ENCODE results near the gene PTF1A. TPM values are rescaled to one million over a fixed set of nuclear protein-coding genes. Genes with fewer than 3 reads are reported as not detected.

Gene PTF1A
- total RNA-seq, 1 donor = not detected

DNA sequence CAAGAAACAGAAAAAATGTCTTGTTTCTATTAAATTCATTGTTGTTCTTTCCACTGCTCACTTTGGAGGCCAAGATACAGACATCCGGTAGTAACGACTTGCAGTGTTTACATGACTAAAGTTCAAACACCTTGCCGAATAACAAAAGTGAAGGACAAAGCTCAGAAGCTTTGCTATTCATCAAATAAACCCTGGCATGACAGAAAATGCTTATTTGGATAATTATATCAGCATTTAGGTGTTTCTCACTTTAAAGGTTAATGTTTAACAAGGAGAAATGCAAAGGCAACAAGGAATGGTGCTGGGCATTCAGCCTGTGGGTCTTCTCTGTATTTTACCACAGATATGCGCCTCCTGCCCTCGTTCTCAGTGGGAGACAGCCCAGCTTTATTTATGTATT is 5.4 kb upstream of the PTF1A start:
- no peak for DNase-seq (ENCODE audit: low read depth in 2 of 3, low spot score in 2 of 3)

DNA sequence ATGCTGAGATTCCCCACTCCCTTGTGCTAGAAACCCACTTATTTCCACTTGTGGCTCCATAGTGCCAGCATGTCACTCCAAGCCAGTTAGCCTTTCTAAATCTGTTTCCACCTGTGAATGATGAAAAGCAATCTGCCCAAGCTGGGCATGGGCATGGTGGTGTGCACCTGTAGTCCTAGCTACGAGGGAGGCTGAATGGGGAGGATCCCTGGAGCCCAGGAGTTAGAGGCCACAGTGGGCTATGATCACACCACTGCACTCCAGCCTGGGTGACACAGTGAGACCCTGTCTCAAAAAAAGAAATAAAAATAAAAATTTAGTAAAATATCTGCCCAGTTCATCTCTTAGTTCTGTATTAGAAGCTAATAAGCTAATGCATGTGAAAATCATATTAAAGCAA is 5.0 kb upstream of the PTF1A start:
- DNase-seq (ENCODE audit: low read depth in 2 of 3, low spot score in 2 of 3) = no peak

DNA sequence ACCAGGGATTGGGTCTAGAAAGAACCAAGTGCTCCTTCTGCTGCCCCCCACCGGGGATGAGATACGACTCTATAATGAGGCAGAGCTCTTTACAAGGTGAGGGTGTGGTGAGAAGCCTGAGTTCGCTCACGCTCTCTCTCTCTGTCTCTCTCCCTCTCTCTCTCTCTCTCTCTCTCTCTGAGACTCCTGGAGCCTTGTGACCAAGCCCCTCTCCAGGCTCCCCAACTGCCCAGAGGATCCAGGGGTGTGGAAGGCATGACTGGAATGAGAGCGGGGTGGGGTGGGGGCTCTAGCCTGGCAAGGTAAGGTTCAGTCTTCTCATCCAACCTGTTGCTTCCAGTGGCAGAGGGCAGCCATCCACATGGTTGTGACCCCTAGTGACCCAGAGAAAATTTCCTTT is 3.1 kb upstream of the PTF1A start:
- no peak for DNase-seq (ENCODE audit: low read depth in 2 of 3, low spot score in 2 of 3)

DNA sequence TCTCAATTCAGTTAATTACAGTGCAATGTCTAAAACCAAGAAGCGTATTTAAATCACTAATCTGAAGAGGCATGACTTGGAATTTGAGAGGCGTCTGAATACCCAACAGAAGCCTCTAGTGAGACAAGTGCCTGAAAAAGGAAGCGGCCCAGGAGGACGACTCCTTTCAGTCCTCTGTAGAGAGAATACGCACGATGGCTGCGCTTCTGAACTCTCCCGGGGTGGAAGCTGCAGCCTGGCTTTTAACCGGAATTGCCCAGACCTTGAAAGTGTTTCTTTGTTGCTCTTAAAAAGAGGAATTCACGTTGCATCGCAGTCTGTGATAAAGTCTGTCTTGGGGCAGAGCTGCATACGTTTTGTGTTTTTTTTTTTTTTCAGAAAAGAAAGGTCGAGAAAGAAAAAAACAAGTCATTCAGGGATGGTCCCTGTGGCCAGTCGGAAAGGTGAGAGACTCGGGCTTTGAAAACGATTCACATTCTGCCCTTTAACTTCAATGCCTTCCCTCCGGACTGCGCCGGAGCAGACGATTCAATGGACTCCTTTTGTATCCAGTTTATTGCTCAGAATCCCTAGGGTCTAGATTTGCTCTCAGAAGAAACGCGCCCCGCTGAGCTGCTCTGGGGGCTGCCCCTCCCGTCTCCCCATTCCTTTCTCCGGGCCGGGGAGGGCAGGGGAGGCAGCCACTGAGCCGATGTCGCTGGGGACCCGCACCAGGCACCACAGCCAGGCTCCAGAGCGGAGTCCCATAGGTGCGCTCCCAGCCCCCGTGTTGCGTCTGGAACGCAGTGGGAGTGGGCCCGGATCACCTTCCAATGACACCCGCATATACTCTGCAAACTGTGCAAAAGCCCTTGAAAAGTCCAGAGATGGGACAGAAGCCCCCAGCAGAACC is 994 bp upstream of the PTF1A start:
- DNase-seq (ENCODE audit: low read depth in 2 of 3, low spot score in 2 of 3) = no peak

DNA sequence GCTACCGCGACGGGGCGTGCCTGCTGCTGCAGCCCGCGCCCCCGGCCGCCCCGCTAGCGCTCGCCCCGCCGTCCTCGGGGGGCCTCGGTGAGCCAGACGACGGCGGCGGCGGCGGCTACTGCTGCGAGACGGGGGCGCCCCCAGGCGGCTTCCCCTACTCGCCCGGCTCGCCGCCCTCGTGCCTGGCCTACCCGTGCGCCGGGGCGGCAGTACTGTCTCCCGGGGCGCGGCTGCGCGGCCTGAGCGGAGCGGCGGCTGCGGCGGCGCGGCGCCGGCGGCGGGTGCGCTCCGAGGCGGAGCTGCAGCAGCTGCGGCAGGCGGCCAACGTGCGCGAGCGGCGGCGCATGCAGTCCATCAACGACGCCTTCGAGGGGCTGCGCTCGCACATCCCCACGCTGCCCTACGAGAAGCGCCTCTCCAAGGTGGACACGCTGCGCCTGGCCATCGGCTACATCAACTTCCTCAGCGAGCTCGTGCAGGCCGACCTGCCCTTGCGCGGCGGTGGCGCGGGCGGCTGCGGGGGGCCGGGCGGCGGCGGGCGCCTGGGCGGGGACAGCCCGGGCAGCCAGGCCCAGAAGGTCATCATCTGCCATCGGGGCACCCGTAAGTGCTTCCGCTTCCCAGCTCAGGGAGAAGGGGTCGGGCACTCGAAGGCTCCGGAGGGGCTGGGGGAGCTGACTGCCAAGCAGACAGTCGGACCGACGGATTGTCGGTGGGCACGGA is 761 bp downstream of the PTF1A start:
- peak in 1 of 3 donors; percentile 21 for DNase-seq (ENCODE audit: low read depth in 2 of 3, low spot score in 2 of 3)

DNA sequence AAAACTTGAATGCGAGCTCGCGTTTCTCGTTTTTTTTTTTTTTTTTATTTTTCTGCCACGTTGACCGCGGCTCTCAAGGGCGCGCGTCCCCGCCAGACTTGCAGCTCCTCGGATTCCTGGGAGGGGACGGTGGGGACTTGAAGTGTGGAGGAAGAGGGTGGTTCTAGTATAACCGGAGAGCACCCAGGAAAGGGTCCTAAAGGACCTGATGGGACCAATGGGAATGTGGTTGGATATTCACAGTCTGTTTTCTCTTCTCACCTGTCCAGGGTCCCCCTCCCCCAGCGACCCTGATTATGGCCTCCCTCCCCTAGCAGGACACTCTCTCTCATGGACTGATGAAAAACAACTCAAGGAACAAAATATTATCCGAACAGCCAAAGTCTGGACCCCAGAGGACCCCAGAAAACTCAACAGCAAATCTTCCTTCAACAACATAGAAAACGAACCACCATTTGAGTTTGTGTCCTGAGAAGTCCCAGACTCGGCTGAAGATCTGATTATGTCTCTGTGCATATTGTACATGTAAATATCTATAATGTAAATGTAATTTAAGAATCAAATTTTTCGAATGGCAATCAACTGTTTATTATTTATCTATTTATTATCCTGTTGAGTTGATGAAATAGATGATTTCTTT is 1.4 kb downstream of the PTF1A start:
- DNase-seq (ENCODE audit: low read depth in 2 of 3, low spot score in 2 of 3) = no peak

DNA sequence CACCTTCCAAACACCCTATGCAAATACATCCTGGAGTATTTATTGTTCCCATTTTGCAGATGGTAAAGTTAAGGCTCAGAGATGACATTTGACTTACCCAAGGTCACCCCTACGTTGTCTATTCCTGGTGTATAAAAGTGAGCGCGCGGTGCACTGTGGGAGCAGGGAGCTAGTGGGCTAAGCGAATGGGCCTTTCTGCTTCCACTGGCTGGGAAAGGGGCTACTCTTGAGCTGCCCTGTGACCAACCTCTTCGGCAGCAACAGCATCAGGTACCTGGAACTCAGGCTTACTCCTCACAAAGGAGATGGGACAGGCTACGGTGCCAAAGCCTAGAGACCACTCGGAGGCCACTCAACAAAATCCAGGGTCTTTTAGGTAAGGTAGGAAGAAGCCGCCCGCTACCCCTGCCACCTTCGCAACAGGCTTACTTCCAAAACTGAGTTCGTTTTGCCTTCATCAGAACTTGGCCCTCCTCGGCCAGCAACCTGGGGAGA is 2.4 kb downstream of the PTF1A start:
- DNase-seq (ENCODE audit: low read depth in 2 of 3, low spot score in 2 of 3) = no peak

DNA sequence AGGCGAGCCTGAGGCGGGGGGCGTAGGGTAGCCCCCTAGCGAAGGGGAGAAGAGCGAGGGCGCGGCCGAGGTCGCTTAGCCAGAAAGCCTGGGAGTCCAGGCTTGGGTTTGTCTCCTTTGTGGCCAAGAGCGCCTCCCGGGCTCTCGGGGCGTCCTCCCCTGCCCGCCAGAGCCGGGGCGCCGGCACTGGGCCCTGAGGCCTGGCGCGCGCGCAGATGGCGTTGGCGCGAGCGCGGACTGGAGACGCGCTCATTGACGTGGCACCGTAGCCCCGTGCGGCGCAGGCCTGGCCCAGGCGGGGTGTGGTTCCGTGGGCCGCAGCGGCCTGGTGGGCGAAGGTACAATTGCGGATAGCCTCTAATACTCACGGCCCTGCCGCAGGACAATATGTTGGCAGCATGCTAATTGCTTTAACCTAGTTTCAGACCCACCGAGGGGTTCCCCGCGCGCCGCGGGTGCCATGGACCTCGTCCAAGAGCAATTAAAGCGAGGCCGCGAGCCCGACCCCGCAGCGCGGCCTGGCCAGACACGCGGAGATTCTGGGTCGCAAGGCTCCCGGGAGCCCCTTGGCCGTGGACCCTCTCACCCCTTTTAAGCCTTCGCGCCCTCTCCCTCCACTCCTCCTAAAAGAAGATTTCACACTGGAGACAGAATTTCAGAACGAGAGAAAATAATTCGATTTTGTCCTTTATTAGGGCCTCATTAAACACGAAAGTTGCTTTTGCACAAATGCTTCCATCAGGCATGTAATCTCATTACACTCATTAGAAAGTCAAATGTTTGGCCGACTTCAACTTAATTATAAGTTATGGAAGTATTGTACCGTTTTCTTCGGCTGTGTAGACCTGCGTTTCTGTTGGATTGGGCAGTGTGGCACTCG is 3.1 kb downstream of the PTF1A start:
- DNase-seq (ENCODE audit: low read depth in 2 of 3, low spot score in 2 of 3) = no peak

DNA sequence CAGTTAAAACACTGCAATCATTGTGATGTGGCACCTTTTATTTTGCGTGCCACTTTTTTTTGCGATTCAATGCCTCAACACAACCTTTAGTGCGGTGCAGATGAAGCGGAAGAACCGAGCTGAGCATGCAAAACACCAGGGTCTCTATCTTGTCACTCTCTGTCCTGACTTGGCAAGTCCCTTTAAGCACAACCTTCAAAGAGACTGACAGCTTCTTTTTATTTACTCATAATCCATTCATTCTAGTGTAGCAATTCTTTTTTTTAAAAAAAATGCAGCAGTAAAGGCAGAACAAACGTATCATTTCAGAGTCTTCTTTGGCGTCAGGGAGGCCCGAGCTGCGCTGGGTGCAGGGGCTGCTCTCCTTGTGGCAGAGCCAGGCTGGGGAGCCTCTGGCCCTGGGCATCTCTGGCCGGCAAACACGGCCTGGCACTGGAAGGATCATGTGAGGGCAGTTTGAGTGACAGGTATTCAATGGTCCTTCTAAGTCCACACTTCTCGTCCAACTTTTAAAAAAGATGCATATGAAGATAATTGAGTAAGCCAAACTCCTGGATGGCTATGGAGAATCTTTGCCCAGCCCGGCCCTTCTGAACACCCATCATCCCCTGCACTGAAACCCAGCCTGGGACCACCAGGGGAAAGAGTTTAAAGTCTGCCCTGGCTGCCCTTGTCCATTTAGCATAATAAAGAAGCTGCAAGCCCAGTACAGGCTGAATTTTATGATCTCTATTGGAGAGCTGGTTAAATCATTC is 3.9 kb downstream of the PTF1A start:
- DNase-seq (ENCODE audit: low read depth in 2 of 3, low spot score in 2 of 3) = no peak

DNA sequence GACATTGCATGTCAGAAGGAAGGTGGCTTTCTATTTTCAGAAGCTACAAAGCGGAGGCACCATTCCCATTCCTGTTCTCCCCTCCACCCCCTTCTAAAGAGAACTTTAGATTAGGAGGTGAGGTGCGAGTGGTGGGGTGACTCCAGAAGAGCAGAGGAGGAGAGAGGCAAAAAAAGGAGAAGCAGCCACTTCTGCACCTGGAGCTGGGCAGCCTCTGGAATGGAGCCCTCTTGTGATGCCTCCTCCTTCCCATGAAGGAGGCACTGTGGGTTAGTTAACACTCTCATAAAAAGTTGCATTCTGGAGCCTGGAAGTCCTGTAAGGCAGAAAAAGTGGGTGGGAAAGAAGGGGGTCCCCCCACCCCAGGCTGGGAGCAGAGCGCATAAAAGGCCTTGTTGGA is 4.8 kb downstream of the PTF1A start:
- no peak for DNase-seq (ENCODE audit: low read depth in 2 of 3, low spot score in 2 of 3)

DNA sequence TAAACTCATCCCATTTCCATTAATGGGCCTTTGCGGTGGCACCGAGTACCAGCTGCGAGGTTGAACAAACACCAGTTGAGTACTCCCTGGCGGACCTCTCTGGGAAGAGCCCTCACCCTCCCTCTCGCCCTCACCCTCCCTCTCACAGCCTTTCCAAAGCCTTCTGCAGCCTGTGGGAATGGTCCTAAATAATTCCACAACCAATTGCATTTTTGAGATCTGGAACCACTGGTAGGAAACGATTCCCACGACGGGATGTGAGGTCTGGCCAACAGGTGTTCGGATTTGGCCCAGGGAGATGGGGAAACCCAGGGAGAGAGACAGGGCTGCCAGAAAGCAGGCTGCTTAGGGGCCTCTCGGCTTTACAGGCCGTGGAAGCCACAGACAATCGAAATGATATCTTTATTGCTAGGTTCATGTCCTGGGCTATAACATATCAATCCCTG is 5.3 kb downstream of the PTF1A start:
- DNase-seq (ENCODE audit: low read depth in 2 of 3, low spot score in 2 of 3) = no peak

DNA sequence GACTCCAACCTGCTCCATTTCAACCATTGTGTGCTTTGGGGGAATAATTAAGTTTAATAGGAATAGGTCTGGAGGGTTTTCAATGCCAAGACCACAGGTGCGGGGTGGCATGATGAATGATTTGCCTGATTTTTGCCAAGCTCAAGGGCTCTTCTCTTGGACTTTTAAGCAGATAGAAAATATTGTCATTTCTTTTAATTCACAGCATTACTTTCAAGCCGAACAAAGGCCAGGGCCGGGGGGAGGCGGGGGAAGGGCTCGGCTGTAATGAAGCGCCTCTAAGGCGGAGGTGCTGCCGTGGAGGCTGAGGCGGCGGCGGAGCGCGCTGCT is 6.5 kb downstream of the PTF1A start:
- no peak for DNase-seq (ENCODE audit: low read depth in 2 of 3, low spot score in 2 of 3)

DNA sequence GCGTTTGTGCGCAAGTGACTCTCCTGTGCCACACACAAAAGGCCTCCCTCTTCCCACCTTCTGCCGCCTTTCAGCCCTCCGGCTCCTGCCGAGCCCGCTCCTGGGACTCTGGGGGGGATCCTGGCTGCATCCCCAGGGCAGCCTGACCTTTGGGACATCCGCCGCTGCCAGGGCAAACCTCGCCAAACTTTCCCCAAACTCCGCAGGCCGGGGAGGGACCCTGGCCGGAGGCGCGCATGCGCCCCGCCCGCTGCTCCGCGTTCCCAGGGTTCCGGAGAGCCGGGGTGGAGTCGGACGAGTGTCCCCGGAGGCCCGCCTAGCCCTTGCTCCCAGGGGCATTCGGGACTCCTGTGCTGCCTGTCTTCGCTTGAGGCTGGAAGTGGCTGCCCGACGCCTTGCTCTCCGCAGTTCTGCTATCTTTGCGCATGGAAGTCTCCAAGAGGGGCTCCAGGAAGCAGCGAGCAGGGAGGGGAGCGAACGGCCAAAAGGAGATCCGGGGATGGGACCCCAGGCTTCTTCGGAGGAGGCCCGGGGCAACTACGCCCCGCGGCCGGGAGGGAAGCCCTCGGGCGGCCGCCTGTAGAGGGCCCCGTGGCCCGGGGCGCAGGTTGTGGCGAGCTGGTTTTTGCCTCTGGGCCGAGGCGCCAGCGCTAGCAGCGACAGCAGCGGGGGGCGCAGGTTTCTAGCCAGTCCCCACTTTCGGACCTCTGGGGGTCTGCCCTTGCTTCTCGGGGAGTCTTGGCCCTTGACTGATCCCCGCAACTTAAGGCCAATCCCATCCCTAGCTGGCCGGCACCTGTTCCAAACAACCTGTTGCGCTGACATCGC is 7.0 kb downstream of the PTF1A start:
- DNase-seq (ENCODE audit: low read depth in 2 of 3, low spot score in 2 of 3) = no peak

DNA sequence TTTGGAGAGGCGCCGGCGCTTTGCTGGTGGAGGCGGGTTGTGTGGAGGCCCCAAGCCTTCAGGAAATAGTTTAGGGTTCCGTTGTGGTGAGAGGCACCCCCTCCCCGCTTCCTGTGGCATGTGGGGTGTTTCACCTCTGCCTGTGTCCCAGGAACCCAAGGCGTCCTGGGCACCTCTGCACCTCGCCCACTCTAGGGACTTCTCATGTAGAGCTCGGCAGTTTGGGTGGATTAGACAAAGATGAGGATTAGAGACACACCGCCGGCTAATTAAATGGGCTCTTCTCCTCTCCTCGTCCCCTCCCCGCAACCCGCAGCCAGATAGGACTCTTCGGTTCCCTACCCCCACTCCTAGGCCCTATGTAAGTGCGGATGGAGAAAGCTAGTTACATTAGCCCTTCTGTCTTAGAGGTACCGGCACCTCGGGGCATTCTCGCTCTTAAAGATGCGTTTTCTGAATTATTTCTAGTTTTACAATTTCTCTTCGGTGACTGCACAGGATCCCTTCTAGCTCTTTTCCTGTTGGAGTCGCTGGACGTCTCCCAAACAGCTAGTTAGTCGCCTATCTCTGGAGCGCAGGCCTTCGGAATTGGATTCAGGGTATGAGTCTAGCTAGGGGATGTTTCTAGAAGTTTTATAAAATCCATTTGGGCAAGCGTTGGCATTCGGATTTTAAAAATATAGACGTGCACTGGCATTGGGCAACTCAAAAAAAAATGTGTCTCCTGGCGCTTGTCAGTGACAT is 7.8 kb downstream of the PTF1A start:
- DNase-seq (ENCODE audit: low read depth in 2 of 3, low spot score in 2 of 3) = no peak

DNA sequence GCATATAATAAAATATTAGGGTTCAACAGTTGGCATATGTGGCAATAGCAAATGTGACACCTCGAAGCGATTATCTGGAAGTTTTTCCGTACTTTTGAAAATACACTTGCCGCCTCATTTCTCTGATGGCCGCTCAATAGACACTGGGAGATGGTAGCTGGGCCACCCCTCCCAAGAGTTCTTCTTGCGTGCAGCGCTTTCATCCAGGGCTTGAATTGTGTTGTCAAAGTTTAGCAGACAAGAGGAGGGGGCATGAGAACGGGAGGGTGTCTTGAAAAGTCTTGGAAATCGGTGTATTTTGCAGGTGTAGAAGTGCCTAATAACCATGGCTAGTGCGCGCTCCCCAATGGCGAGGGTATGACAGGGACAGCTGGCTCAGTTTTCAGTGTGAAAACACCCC is 8.5 kb downstream of the PTF1A start:
- no peak for DNase-seq (ENCODE audit: low read depth in 2 of 3, low spot score in 2 of 3)

DNA sequence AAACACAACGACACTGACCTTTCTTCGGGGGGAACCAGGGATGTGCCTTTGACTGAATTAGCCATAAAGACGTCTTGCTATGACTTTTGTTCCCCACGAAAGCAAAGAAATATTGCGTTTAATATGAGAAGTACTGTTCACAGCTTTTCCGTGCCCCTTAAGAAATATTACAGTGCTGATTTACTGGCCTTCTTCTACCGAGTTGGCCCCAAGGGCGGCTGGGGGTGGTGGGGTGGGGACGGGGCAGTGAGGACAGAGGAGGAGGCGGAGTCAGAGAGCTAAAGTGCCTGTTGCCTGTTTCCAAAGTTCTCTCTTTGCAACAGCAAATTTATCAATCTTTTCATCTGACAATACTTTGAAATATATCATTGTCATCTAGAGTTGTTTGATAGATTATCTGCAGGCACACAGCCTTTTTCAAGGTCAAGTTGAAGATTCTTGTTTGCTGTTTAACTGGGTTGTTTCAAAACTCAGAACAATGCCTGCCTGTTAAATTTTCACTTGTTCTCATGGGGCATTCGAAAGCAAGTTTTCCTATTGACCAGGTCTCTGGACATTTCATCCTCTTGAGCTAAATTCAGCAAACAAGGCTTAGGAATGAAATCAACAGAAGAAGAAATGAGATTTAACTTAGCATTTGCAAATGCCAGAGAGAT is 9.0 kb downstream of the PTF1A start:
- DNase-seq (ENCODE audit: low read depth in 2 of 3, low spot score in 2 of 3) = no peak

DNA sequence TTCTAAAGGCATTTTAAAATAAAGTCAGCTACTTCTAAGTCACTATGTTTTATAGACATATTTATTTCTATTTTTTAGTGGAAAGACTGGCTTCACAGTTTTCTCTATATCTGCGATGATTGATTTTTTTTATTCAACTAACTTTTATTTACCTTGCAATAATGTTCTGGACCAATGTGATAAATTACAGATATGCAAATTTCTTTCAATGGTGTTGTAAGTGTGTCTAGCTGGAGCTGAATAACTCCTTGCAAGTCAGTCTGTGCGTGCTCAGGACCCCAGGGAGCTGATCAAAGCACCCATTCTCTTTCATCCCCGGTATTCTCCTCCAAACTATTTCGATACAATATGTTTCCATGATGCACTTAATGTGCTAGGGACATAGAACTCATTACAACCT is 9.7 kb downstream of the PTF1A start:
- DNase-seq (ENCODE audit: low read depth in 2 of 3, low spot score in 2 of 3) = no peak

DNA sequence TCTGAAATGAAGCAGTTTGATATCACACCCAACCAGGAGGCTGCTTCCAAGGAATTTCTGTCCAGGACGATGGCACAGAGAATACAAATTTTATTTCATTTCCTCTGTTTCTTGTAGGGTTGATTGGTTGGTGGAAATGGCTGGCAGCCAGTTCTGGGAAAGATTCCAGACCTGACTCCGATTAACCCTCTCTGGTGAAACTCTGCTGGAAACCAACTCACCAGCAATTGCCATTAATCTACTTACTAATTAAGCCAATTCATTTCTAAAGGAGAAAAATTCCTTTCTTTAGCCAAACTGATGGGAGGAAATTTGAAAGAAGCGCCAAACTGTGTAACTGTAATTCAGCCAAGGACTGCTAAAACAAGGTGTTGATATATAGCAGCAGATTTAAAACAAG is 10.7 kb downstream of the PTF1A start:
- DNase-seq (ENCODE audit: low read depth in 2 of 3, low spot score in 2 of 3) = no peak
